Colon (tissue), 2 donors: Measurements from ENCODE around the gene GNAI3.
"Not testable (repeated sequence)": the region's sequence is repeated elsewhere in the genome, so short reads cannot be mapped to it uniquely, and the experiment has no call there.

Experiments used
- FAIRE-seq: peaks from 2 replicates; lab custom pipeline; 2012; peaks lifted over from hg19 to GRCh38; lab: Jason Lieb, UNC
- donor health status: control.
- donor health status: control.

GNAI3 gene

GRCh38 chr1:109637446-109637845 is 89.0 kb downstream of the GNAI3 start:
- FAIRE-seq: no peak

DNA sequence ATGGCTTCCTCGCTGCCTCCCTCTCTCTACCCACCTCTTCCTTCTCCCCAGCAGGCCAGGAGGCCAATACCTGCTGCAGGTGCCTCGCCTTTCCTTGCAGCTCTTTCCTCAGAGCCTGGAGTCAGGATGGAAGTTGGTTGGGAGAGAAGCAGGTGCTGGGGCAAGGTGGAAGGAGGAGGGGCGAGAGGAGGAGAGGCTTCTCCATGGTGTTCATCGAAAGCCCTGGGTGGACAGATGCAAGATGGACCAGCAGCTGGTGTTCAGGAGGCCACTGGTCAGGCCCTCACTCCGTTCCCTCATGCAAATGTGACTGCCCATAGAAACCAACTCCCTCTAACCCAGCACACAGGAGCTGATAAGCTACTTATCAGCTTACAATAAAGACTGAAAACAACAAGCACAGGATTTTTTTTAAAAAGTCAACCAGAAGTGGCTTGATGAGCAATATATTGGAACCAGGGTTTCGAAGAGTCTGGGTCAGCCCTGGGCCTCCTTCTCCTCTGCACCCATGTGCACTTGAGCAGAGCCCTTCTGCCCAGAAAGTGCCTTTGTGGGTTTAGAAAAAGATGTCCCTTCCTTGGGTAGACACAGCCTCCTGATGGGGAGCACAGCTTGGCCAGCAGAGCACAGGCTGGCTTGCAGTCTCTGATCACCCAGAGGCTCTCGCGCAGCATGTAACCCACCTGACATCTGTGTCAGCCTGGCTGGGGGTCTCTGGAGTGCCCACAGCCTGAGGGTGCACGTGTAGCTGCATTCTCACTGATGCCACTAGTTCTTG is 90.8 kb downstream of the GNAI3 start:
- FAIRE-seq: no peak

GRCh38 chr1:109639841-109640184 is 91.4 kb downstream of the GNAI3 start:
- no peak for FAIRE-seq

GRCh38 chr1:109640285-109640865 is 92.0 kb downstream of the GNAI3 start:
- no peak for FAIRE-seq

- FAIRE-seq: no peak
These were observed 92.8 kb downstream of the GNAI3 start for GRCh38 chr1:109641078-109641740.

DNA sequence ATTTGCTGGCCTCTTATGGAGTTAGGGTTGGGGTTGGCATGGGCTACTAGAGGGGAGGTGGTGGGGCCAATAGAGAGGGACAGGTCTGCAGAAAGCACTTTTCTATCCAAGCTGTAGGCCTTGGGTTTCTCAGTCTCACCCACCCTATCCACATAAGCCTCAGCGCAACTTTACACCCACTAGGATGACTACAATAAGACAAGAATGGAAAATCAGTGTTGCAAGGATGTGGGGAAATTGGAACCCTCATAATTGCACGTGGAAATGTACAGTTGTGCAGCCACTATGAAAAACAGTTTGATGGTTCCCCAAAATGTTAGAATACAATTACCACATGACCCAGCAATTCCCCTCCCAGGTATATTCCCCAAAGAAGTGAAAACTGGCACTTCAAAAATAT is 93.4 kb downstream of the GNAI3 start:
- no peak for FAIRE-seq

- no peak for FAIRE-seq
These were observed 94.2 kb downstream of the GNAI3 start for GRCh38 chr1:109642626-109643025.

GRCh38 chr1:109643385-109644230 is 95.2 kb downstream of the GNAI3 start:
- FAIRE-seq: no peak

GRCh38 chr1:109644670-109645069 is 96.3 kb downstream of the GNAI3 start:
- FAIRE-seq: no peak

DNA sequence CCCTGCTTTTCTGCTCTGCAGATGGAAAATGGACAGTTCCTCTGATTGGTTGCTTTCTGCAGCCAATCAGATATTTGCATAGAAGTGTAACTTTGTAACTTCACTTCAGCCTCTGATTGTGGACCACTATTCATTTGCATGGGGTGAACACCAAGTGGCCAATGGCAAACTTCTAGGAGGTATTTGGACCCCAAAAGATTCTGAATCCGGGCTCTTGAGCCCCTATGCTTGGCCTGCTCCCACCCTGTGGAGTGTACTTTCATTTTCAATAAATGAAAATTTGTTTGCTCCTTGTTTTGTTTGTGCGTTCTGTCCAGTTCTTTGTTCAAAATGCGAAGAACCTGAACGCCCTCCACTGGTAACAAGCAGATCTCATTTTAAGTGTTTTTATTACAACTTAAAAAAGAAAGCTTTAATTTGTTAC is 101.1 kb downstream of the GNAI3 start:
- FAIRE-seq: no peak

GRCh38 chr1:109650609-109651008 is 102.2 kb downstream of the GNAI3 start:
- no peak for FAIRE-seq

DNA sequence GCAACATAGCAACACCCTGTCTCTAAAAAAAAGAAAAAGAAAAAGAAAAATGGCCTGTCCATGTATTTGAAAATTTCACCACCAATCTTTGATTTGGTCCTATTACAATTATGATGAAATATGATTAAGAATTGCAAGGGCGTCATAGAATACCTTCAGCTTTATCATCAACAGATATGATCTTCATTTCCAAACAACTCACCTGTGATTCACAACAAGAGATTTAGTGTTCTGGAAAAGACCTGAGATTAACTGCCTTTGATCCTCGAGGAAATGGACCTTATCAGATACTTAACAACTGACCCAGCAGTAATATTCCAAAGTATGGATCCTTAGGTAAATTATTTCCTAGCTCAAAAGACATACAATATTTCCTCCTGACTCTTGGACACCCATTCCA is 104.0 kb downstream of the GNAI3 start:
- FAIRE-seq: no peak

DNA sequence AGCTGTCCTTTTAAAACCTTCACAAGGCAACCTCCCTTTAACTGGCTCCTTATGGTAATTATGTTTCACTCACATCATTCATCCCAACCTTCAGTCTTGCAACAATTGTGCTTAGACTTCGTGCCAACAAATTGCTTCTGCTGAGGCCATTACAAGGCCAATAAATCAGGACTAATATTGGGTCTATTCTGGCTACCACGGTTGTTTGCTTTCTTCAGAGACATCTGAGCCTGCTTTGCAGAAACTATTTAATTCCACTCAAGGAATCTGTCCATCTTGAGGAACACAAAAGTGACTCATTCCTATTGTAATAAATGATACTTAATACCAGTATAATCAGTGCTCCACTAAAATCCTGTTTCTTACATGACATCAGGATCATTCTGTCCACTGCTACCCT is 104.9 kb downstream of the GNAI3 start:
- no peak for FAIRE-seq

- FAIRE-seq: no peak
These were observed 106.1 kb downstream of the GNAI3 start for GRCh38 chr1:109654519-109654918.

- no peak for FAIRE-seq
These were observed 107.5 kb downstream of the GNAI3 start, which contains the start of gene GSTM4 for GRCh38 chr1:109655615-109656519. Gene GSTM4 (plus strand): TSS chr1:109656099. CDS start chr1:109656390, 291 bp downstream.

GRCh38 chr1:109657395-109657794 is 109.0 kb downstream of the GNAI3 start:
- no peak for FAIRE-seq

DNA sequence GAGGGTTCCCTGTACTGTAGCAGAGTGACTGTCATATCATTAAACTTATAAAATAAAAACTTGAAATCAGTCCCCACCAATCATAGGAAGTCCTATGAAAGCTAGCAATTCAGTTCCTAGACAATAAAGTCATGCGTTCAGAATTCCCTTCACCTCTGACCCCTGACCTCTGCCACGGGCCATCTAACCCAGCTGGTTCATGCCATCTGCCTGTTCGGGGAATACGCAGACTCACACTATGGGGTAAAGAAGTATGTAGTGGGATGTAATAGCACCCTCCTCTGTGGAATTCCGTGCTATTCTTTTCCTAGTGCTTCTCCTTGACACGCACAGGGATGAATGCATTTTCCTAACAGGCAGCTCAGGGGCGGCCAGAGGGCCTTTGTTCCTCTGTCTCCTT is 109.6 kb downstream of the GNAI3 start:
- FAIRE-seq: no peak

DNA sequence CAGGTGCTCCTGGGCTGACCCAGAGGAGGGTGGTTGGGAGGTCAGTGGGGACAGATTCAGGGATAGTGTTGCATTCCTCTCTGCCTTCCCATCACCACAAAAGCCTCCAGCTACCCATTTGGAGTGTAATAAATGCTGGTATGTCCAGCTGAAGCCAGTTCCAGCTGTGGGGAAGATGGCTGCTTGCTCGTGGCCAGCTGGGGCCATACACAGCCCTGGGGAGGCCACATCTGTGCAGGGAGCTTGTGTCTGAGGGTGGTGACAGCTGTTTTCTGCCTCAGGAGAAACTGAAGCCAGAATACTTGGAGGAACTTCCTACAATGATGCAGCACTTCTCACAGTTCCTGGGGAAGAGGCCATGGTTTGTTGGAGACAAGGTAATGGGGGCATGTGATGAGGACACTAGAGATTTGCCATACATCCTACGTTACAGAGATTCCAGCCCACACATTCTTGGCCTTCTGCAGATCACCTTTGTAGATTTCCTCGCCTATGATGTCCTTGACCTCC is 110.2 kb downstream of the GNAI3 start:
- no peak for FAIRE-seq

DNA sequence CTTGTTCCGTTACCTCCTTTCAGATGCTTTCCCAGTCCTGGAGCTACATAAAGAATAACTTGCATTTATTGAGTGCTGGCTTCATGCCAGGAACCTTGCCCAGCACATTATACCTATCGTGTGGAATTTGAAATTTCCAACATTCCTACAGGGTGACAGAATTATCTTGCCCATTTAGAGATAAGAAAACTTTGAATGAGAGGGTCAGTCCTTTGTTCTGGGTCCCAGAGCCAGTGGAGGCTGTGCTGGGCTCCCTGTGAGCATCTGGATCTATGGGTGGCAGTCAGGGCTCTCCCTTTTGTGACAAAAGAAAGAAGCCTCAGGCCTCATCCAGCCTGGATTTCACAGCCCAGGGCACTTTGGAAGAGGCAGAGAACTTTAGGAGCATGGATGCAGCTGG is 110.7 kb downstream of the GNAI3 start:
- no peak for FAIRE-seq

- no peak for FAIRE-seq
These were observed 111.7 kb downstream of the GNAI3 start for GRCh38 chr1:109659997-109660690.

GRCh38 chr1:109660691-109661026 is 112.2 kb downstream of the GNAI3 start:
- not testable (repeated sequence) for FAIRE-seq
